ENCODE data around the gene BDKRB1. TPM values are rescaled to one million over a fixed set of nuclear protein-coding genes. Genes with fewer than 3 reads are reported as not detected.
"Not testable (repeated sequence)": the region's sequence is repeated elsewhere in the genome, so short reads cannot be mapped to it uniquely, and the experiment has no call there.

BDKRB1 gene
- total RNA-seq, 1 experiment from 2014 or later = not detected

DNA sequence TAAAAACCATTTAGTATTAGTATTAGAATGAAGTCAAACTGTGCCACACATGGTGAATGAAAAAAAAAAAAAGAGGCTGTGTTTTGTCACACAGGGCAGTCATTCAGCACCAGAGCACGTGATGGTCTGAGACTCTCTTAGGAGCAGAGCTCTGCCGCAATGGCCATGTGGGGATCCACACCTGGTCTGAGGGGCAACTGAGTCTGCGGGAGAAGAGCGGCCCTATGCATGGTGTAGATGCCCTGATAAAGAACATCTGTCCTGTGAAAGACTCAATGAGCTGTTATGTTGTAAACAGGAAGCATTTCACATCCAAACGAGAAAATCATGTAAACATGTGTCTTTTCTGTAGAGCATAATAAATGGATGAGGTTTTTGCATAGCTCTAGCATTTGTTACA is 12.2 kb upstream of the BDKRB1 start:
- Mint-ChIP-seq H3K4me3 (no peak overlapping the region), H3K9me3 (peaks cover 8 to 14% of the 10 kb centered on the region in 2 experiments; a peak in 4 of 5 replicates), H3K4me1 (no peaks in the 10 kb centered on the region), H3K27ac (no peak overlapping the region), H3K27me3 (ENCODE audit: low read depth) (peaks cover 9% of the 10 kb centered on the region), H3K36me3 (ENCODE audit: insufficient read depth in 1 of 3, low read depth in 3 of 3) (no peaks in the 10 kb centered on the region)
- DNase-seq = no peak
- Histone ChIP-seq H3K23me2 (ENCODE audit: insufficient read length, low read depth, low read length, poor library complexity, severe bottlenecking) (no peaks in the 10 kb centered on the region), H3K9ac (ENCODE audit: extremely low read depth, insufficient read length, low read length) (no peak overlapping the region), H3K27ac (ENCODE audit: insufficient read length, low read depth, low read length) (no peak overlapping the region), H3K4me1 (ENCODE audit: insufficient read depth, low read length) (no peaks in the 10 kb centered on the region), H3K27me3 (ENCODE audit: insufficient read depth, low read length) (no peaks in the 10 kb centered on the region), H4K5ac (ENCODE audit: insufficient read length, low read depth, low read length) (no peak overlapping the region), H3K9me3 (ENCODE audit: control insufficient read depth, low read depth, low read length) (no peaks in the 10 kb centered on the region), H2BK12ac (ENCODE audit: insufficient read length, low read depth, low read length) (no peak overlapping the region), H3K79me1 (ENCODE audit: insufficient read depth, low read depth, low read length, poor library complexity, severe bottlenecking) (no peaks in the 10 kb centered on the region), H3K14ac (ENCODE audit: insufficient read depth, low read length) (no peak overlapping the region), H3T11ph (ENCODE audit: low read length) (no peak overlapping the region), H2AFZ (ENCODE audit: low read length) (no peak overlapping the region), H3K23ac (ENCODE audit: insufficient read length, low read depth, low read length) (no peak overlapping the region), H2BK5ac (ENCODE audit: insufficient read length, low read length) (no peak overlapping the region), H3K18ac (ENCODE audit: insufficient read length, low read depth, low read length) (no peak overlapping the region), H3K4ac (ENCODE audit: low read depth, low read length) (no peak overlapping the region), H4K91ac (ENCODE audit: insufficient read length, low read depth, low read length) (no peak overlapping the region), H3K79me2 (ENCODE audit: insufficient read depth, low read length) (no peaks in the 10 kb centered on the region), H2BK20ac (ENCODE audit: low read depth, low read length, poor library complexity, severe bottlenecking) (no peak overlapping the region), H4K20me1 (ENCODE audit: control insufficient read depth, insufficient read depth, insufficient read length) (no peaks in the 10 kb centered on the region), H3K4me2 (ENCODE audit: insufficient read depth, insufficient read length, low read length) (no peak overlapping the region), H2BK15ac (ENCODE audit: low read depth, low read length) (no peak overlapping the region), H4K8ac (replicated peaks; ENCODE audit: insufficient read length, low read depth, low read length) (no peak overlapping the region), H3K56ac (ENCODE audit: insufficient read length, low read depth, low read length) (no peak overlapping the region), H2AK5ac (ENCODE audit: insufficient read length, low read length) (no peak overlapping the region), H2BK120ac (ENCODE audit: low read depth, low read length, poor library complexity, severe bottlenecking) (no peak overlapping the region)
- TF ChIP-seq, protein P1, sequence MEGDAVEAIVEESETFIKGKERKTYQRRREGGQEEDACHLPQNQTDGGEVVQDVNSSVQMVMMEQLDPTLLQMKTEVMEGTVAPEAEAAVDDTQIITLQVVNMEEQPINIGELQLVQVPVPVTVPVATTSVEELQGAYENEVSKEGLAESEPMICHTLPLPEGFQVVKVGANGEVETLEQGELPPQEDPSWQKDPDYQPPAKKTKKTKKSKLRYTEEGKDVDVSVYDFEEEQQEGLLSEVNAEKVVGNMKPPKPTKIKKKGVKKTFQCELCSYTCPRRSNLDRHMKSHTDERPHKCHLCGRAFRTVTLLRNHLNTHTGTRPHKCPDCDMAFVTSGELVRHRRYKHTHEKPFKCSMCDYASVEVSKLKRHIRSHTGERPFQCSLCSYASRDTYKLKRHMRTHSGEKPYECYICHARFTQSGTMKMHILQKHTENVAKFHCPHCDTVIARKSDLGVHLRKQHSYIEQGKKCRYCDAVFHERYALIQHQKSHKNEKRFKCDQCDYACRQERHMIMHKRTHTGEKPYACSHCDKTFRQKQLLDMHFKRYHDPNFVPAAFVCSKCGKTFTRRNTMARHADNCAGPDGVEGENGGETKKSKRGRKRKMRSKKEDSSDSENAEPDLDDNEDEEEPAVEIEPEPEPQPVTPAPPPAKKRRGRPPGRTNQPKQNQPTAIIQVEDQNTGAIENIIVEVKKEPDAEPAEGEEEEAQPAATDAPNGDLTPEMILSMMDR (conservative IDR thresholded peaks at IDR 0.05) = no peak
- WGBS (ENCODE audit: extremely low coverage, insufficient read length, low lambda C conversion rate) = no CpG with 5 or more reads among the region's 5 CpGs

GRCh38 chr14:96245074-96245473 is 10.9 kb upstream of the BDKRB1 start:
- H3K56ac ChIP-seq (ENCODE audit: insufficient read length, low read depth, low read length); H3K23ac ChIP-seq (ENCODE audit: insufficient read length, low read depth, low read length); H3K79me1 ChIP-seq (ENCODE audit: insufficient read depth, low read depth, low read length, poor library complexity, severe bottlenecking); H3K27ac ChIP-seq (ENCODE audit: insufficient read length, low read depth, low read length); H3K36me3 Mint-ChIP-seq (ENCODE audit: insufficient read depth in 1 of 3, low read depth in 3 of 3); H4K91ac ChIP-seq (ENCODE audit: insufficient read length, low read depth, low read length); H3K79me2 ChIP-seq (ENCODE audit: insufficient read depth, low read length); H3T11ph ChIP-seq (ENCODE audit: low read length); H2BK120ac ChIP-seq (ENCODE audit: low read depth, low read length, poor library complexity, severe bottlenecking); H3K27me3 ChIP-seq (ENCODE audit: insufficient read depth, low read length); H3K14ac ChIP-seq (ENCODE audit: insufficient read depth, low read length); H3K18ac ChIP-seq (ENCODE audit: insufficient read length, low read depth, low read length); H3K23me2 ChIP-seq (ENCODE audit: insufficient read length, low read depth, low read length, poor library complexity, severe bottlenecking); DNase-seq; H3K4ac ChIP-seq (ENCODE audit: low read depth, low read length); H2BK20ac ChIP-seq (ENCODE audit: low read depth, low read length, poor library complexity, severe bottlenecking); H3K4me1 Mint-ChIP-seq; H4K20me1 ChIP-seq (ENCODE audit: control insufficient read depth, insufficient read depth, insufficient read length); H4K5ac ChIP-seq (ENCODE audit: insufficient read length, low read depth, low read length); H3K4me2 ChIP-seq (ENCODE audit: insufficient read depth, insufficient read length, low read length); H2BK5ac ChIP-seq (ENCODE audit: insufficient read length, low read length); H3K27ac Mint-ChIP-seq; H2BK12ac ChIP-seq (ENCODE audit: insufficient read length, low read depth, low read length); H3K9me3 ChIP-seq (ENCODE audit: control insufficient read depth, low read depth, low read length); H2AK5ac ChIP-seq (ENCODE audit: insufficient read length, low read length); H2AFZ ChIP-seq (ENCODE audit: low read length); H3K4me3 Mint-ChIP-seq; H4K8ac ChIP-seq (replicated peaks; ENCODE audit: insufficient read length, low read depth, low read length); H3K4me1 ChIP-seq (ENCODE audit: insufficient read depth, low read length); H3K9ac ChIP-seq (ENCODE audit: extremely low read depth, insufficient read length, low read length); H2BK15ac ChIP-seq (ENCODE audit: low read depth, low read length); H3K27me3 Mint-ChIP-seq (ENCODE audit: low read depth): not testable (repeated sequence)
- no CpG with 5 or more reads among the region's 3 CpGs for WGBS (ENCODE audit: extremely low coverage, insufficient read length, low lambda C conversion rate)
- peaks cover 8 to 14% of the 10 kb centered on the region in 2 experiments; a peak in 4 of 5 replicates for H3K9me3 Mint-ChIP-seq

Measured in H9 (cell line).